ENCODE data around the gene PRR35. TPM values are rescaled to one million over a fixed set of nuclear protein-coding genes. Genes with fewer than 3 reads are reported as not detected.

PRR35 gene
- polyA plus RNA-seq, 1 experiment, result not detected

DNA sequence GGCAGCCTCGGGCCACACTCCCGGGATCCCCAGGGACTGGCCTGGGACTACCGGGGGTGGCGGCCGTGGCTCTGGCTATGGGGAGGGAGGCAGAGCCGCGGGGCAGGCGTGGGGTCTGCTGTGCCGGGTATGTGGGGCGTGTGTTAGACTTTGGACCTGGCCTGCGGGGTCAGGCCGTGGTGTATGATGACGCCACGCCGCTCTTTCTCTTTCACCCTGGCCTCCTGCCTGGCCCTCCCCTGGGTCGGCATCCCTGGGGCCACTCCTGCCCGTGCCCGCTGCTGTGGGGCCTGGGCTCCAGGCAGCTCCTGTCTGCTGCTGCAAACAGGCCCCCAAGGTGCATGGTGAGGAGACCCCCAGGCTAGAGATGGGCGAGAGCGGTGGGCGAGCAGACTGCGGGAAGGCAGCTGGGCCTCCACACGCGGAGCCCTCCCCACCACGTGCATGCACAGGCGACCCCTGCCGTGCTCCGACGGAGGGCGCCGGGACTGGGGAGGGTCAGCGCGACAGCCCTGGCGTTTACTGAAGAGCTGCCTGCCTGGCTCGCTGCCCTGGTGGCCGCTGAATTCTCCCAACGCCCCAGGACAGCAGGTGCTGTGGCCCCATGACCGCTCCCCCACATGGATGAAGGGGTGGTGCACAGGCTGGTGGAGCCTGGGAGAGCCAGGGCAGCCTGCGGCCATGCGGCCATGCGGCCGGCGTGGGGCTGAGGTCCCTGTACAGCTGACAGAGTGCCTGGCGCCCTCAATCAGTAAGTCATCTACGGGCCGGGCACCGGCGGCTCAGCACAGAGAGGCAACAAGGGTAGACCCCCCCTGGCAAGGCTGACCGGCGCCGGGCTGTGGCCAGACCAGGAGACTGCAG is 16.7 kb upstream of the PRR35 start:
- CTCF ChIA-PET, result no interaction called here
- no peak overlapping the region for H3K4me3 ChIP-seq (ENCODE audit: low read depth, low read length)
- TF ChIP-seq, protein P1, sequence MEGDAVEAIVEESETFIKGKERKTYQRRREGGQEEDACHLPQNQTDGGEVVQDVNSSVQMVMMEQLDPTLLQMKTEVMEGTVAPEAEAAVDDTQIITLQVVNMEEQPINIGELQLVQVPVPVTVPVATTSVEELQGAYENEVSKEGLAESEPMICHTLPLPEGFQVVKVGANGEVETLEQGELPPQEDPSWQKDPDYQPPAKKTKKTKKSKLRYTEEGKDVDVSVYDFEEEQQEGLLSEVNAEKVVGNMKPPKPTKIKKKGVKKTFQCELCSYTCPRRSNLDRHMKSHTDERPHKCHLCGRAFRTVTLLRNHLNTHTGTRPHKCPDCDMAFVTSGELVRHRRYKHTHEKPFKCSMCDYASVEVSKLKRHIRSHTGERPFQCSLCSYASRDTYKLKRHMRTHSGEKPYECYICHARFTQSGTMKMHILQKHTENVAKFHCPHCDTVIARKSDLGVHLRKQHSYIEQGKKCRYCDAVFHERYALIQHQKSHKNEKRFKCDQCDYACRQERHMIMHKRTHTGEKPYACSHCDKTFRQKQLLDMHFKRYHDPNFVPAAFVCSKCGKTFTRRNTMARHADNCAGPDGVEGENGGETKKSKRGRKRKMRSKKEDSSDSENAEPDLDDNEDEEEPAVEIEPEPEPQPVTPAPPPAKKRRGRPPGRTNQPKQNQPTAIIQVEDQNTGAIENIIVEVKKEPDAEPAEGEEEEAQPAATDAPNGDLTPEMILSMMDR (IDR thresholded peaks at IDR 0.05; ENCODE audit: low read depth, low read length), result no peak
- no peaks in the 10 kb centered on the region for H3K27me3 ChIP-seq (ENCODE audit: control insufficient read depth, insufficient read depth, low read length)
- no peak overlapping the region for H3K27ac ChIP-seq (ENCODE audit: low read depth, low read length)
- POLR2A ChIA-PET, result no interaction called here
- H3K9me3 ChIP-seq (ENCODE audit: control insufficient read depth, insufficient read depth, low read length), result peaks cover 6% of the 10 kb centered on the region; the same call in 1 of the 2 replicates
- DNase-seq (ENCODE audit: low read depth, low spot score), result no peak

DNA sequence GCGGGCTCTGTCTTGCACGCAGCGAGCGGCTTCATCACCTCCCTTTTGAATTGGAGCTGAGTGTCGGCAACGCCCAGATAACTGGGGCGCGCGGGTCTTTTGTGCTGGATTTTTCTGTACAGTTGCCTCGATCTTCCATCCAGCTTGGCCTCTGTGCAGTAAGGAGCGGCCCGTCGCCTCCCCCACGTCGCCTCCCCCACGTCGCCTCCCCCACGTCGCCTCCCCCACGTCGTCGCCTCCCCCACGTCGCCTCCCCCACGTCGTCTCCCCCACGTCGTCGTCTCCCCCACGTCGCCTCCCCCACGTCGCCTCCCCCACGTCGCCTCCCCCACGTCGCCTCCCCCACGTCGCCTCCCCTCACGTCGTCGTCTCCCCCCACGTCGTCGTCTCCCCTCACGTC is 15.7 kb upstream of the PRR35 start:
- POLR2A ChIA-PET, result no interaction called here
- TF ChIP-seq, protein P1 (IDR thresholded peaks at IDR 0.05; ENCODE audit: low read depth, low read length), result no peak
- no peaks in the 10 kb centered on the region for H3K27me3 ChIP-seq (ENCODE audit: control insufficient read depth, insufficient read depth, low read length)
- no peak overlapping the region for H3K27ac ChIP-seq (ENCODE audit: low read depth, low read length)
- peaks cover 6% of the 10 kb centered on the region; the same call in 1 of the 2 replicates for H3K9me3 ChIP-seq (ENCODE audit: control insufficient read depth, insufficient read depth, low read length)
- CTCF ChIA-PET, result no interaction called here
- DNase-seq (ENCODE audit: low read depth, low spot score), result no peak
- no peak overlapping the region for H3K4me3 ChIP-seq (ENCODE audit: low read depth, low read length)

GRCh38 chr16:546909-547770 is 13.1 kb upstream of the PRR35 start:
- ChIA-PET CTCF (no interaction called here), POLR2A (no interaction called here)
- no peak for DNase-seq (ENCODE audit: low read depth, low spot score)
- H3K4me3 ChIP-seq (ENCODE audit: low read depth, low read length), result no peak overlapping the region
- H3K27me3 ChIP-seq (ENCODE audit: control insufficient read depth, insufficient read depth, low read length), result no peaks in the 10 kb centered on the region
- H3K27ac ChIP-seq (ENCODE audit: low read depth, low read length), result no peak overlapping the region
- TF ChIP-seq, protein P1 (IDR thresholded peaks at IDR 0.05; ENCODE audit: low read depth, low read length), result peak; percentile 31; the same call in 1 of the 2 replicates
- H3K9me3 ChIP-seq (ENCODE audit: control insufficient read depth, insufficient read depth, low read length), result peaks cover 16% of the 10 kb centered on the region; the same call in 1 of the 2 replicates

DNA sequence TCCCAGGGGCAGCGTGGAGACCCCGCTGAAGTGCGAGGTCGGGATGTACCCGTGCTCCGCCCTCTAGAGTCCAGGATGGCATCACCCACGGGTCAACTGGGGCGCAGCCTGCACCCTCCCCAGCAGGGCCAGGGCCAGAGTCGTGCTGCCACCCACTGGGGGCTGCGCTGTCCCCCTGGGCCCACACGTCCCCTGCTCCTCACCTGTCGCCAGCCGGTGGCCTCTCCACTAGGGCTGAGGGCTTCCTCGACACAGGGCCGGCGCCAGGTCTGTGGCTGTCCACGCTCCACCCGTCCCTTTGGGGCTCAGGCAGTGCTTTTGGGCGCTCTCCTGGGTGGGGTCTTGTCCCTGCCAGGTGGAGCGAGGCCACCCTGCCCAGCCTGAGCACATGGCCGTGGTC is 11.6 kb upstream of the PRR35 start:
- ChIA-PET CTCF (no interaction called here), POLR2A (no interaction called here)
- TF ChIP-seq, protein P1 (IDR thresholded peaks at IDR 0.05; ENCODE audit: low read depth, low read length), result no peak
- Histone ChIP-seq H3K9me3 (ENCODE audit: control insufficient read depth, insufficient read depth, low read length) (peaks cover 16% of the 10 kb centered on the region; the same call in 1 of the 2 replicates), H3K27ac (ENCODE audit: low read depth, low read length) (no peak overlapping the region), H3K4me3 (ENCODE audit: low read depth, low read length) (no peak overlapping the region), H3K27me3 (ENCODE audit: control insufficient read depth, insufficient read depth, low read length) (no peaks in the 10 kb centered on the region)
- no peak for DNase-seq (ENCODE audit: low read depth, low spot score)

All from AG04450 (cell line).